Right atrium auricular region (tissue), 2 donors: ENCODE results near the gene NCOA1. TPM values are rescaled to one million over a fixed set of nuclear protein-coding genes. Genes with fewer than 3 reads are reported as not detected.

Experiments
- DNase-seq: peaks from one replicate; pipeline ENCODE4 v3.0.0-alpha.2; 2019; ENCODE audit warnings: low spot score
- H3K27ac ChIP-seq, 2 donors: fragments of 200-600 bp; sonication (generic); 1 replicate in 1 of 2; 2 replicates in 1 of 2; pipeline ENCODE4 v1.5.1; 2016 to 2019
- H3K27me3 ChIP-seq, 2 donors: fragments of 200-600 bp; sonication (generic); one replicate each; pipeline versions ENCODE4 v1.5.1 to v1.6.0; 2017 to 2019
- H3K36me3 ChIP-seq: fragments of 200-600 bp; sonication (generic); one replicate; pipeline ENCODE4 v1.5.1; 2016
- H3K4me1 ChIP-seq, 2 donors: fragments of 200-600 bp; sonication (generic); one replicate each; pipeline versions ENCODE4 v1.5.1 to v1.6.0; 2017 to 2019
- H3K4me3 ChIP-seq, 2 donors: fragments of 200-600 bp; sonication (generic); 1 replicate in 1 of 2; 2 replicates in 1 of 2; pipeline ENCODE4 v1.5.1; 2017 to 2019; ENCODE audit warnings: mild to moderate bottlenecking in 1 of 2, moderate library complexity in 1 of 2
- H3K9me3 ChIP-seq, 2 donors: fragments of 200-600 bp; sonication (generic); one replicate each; pipeline ENCODE4 v1.5.1; 2019
- CTCF ChIP-seq, 2 donors: fragments of 200-600 bp; sonication (generic); IDR thresholded peaks; one replicate each; pipeline ENCODE4 v1.5.1; 2019; ENCODE audit warnings: antibody characterized with exemption in 2 of 2
- total RNA-seq, 2 donors: library from RNA; depleted of rRNA; stranded (reverse); fragments of >200 nt; gene quantifications; one replicate each; pipeline ENCODE4 v1.1.0, GENCODE V29; 2016

Gene NCOA1
- total RNA-seq, 2 donors from 2014 or later, result 33.8 to 43.6 TPM

GRCh38 chr2:24539258-24539657 lies 48.2 kb downstream of the NCOA1 start:
- no peak for TF ChIP-seq CTCF (IDR thresholded peaks at IDR 0.05)
- no peak for DNase-seq
- H3K27ac ChIP-seq, result no peak overlapping the region

GRCh38 chr2:24540011-24540477 lies 49.0 kb downstream of the NCOA1 start:
- Histone ChIP-seq H3K9me3 (peaks cover 0 to 4% of the 10 kb centered on the region in 2 donors), H3K36me3 (no peaks in the 10 kb centered on the region), H3K27me3 (no peaks in the 10 kb centered on the region), H3K4me1 (no peaks in the 10 kb centered on the region), H3K4me3 (no peak overlapping the region), H3K27ac (no peak overlapping the region)
- no peak for DNase-seq
- TF ChIP-seq CTCF (IDR thresholded peaks at IDR 0.05), result no peak

More at GRCh38 chr2:24539258-24539657, 48.2 kb downstream of the NCOA1 start:
- Histone ChIP-seq H3K9me3 (peaks cover 0 to 4% of the 10 kb centered on the region in 2 donors), H3K27me3 (no peaks in the 10 kb centered on the region), H3K4me3 (no peak overlapping the region), H3K4me1 (no peaks in the 10 kb centered on the region), H3K36me3 (no peaks in the 10 kb centered on the region)

- H3K4me1 ChIP-seq, result no peaks in the 10 kb centered on the region
- H3K9me3 ChIP-seq, result peaks cover 0 to 4% of the 10 kb centered on the region in 2 donors
- H3K27me3 ChIP-seq, result no peaks in the 10 kb centered on the region
- TF ChIP-seq CTCF (IDR thresholded peaks at IDR 0.05), result no peak
- no peak for DNase-seq
- no peak overlapping the region for H3K27ac ChIP-seq
- no peaks in the 10 kb centered on the region for H3K36me3 ChIP-seq
- no peak overlapping the region for H3K4me3 ChIP-seq
These were observed 50.6 kb downstream of the NCOA1 start for GRCh38 chr2:24541621-24542020.

- Histone ChIP-seq H3K27me3 (no peaks in the 10 kb centered on the region), H3K36me3 (no peaks in the 10 kb centered on the region), H3K9me3 (peaks cover 0 to 4% of the 10 kb centered on the region in 2 donors), H3K27ac (no peak overlapping the region), H3K4me3 (no peak overlapping the region), H3K4me1 (no peaks in the 10 kb centered on the region)
- no peak for TF ChIP-seq CTCF (IDR thresholded peaks at IDR 0.05)
- DNase-seq, result no peak
These were observed 51.3 kb downstream of the NCOA1 start for GRCh38 chr2:24542269-24542872.

GRCh38 chr2:24543252-24543651 lies 52.2 kb downstream of the NCOA1 start:
- no peak overlapping the region for H3K4me3 ChIP-seq
- H3K9me3 ChIP-seq, result peaks cover 0 to 4% of the 10 kb centered on the region in 2 donors
- no peaks in the 10 kb centered on the region for H3K4me1 ChIP-seq
- DNase-seq, result no peak
- H3K27me3 ChIP-seq, result no peaks in the 10 kb centered on the region
- H3K36me3 ChIP-seq, result no peaks in the 10 kb centered on the region
- no peak overlapping the region for H3K27ac ChIP-seq
- no peak for TF ChIP-seq CTCF (IDR thresholded peaks at IDR 0.05)
